ENCODE data around the gene CCDC14. TPM values are rescaled to one million over a fixed set of nuclear protein-coding genes. Genes with fewer than 3 reads are reported as not detected.

The CCDC14 gene
- total RNA-seq, 1 experiment from 2014 or later = 62.5 TPM

DNA sequence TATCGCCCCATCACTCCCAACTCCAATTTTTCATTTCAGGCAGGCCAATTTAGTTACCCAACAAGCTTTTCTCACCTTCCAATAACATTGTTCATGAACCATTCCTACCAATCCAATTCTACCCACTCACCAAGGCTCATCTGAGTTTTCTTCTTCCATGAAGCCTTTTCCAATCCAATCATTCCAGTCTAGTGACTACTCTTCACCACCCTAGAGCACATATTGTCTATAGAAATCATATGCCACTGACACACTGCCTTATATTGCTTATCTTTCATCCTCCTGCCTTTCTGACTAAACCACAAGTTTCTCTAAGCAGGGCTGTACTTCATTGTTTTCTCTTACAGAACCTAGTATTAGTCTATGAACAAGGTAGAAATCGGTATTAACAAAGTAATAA lies 11.4 kb downstream of the CCDC14 start:
- H3K27ac Mint-ChIP-seq = no peak overlapping the region
- no peaks in the 10 kb centered on the region for H3K27me3 ChIP-seq (ENCODE audit: insufficient read depth, low read length)
- H2BK5ac ChIP-seq (ENCODE audit: insufficient read length, low read length) = no peak overlapping the region
- H2BK20ac ChIP-seq (ENCODE audit: low read depth, low read length, poor library complexity, severe bottlenecking) = no peak overlapping the region
- H3K36me3 Mint-ChIP-seq (ENCODE audit: insufficient read depth in 1 of 3, low read depth in 3 of 3) = peaks cover 10 to 69% (median 54%) of the 10 kb centered on the region in 3 experiments; a peak in 5 of 7 replicates
- no peaks in the 10 kb centered on the region for H3K27me3 Mint-ChIP-seq (ENCODE audit: low read depth)
- H4K91ac ChIP-seq (ENCODE audit: insufficient read length, low read depth, low read length) = no peak overlapping the region
- H4K8ac ChIP-seq (replicated peaks; ENCODE audit: insufficient read length, low read depth, low read length) = no peak overlapping the region
- H3T11ph ChIP-seq (ENCODE audit: low read length) = no peak overlapping the region
- DNase-seq = no peak
- H3K18ac ChIP-seq (ENCODE audit: insufficient read length, low read depth, low read length) = no peak overlapping the region
- WGBS (ENCODE audit: extremely low coverage, insufficient read length, low lambda C conversion rate) = 100% methylated on average over 1 of the region's 2 CpGs
- H3K9ac ChIP-seq (ENCODE audit: extremely low read depth, insufficient read length, low read length) = no peak overlapping the region
- H4K5ac ChIP-seq (ENCODE audit: insufficient read length, low read depth, low read length) = no peak overlapping the region
- no peak overlapping the region for H3K23ac ChIP-seq (ENCODE audit: insufficient read length, low read depth, low read length)
- no peak overlapping the region for H2BK12ac ChIP-seq (ENCODE audit: insufficient read length, low read depth, low read length)
- H2AK5ac ChIP-seq (ENCODE audit: insufficient read length, low read length) = no peak overlapping the region
- H2BK120ac ChIP-seq (ENCODE audit: low read depth, low read length, poor library complexity, severe bottlenecking) = no peak overlapping the region
- no peaks in the 10 kb centered on the region for H3K4me1 Mint-ChIP-seq
- H3K4me2 ChIP-seq (ENCODE audit: insufficient read depth, insufficient read length, low read length) = no peak overlapping the region
- no peak overlapping the region for H3K4me3 Mint-ChIP-seq
- H3K79me1 ChIP-seq (ENCODE audit: insufficient read depth, low read depth, low read length, poor library complexity, severe bottlenecking) = no peaks in the 10 kb centered on the region
- H3K27ac ChIP-seq (ENCODE audit: insufficient read length, low read depth, low read length) = no peak overlapping the region
- H3K14ac ChIP-seq (ENCODE audit: insufficient read depth, low read length) = no peak overlapping the region
- no peaks in the 10 kb centered on the region for H3K79me2 ChIP-seq (ENCODE audit: insufficient read depth, low read length)
- no peaks in the 10 kb centered on the region for H3K23me2 ChIP-seq (ENCODE audit: insufficient read length, low read depth, low read length, poor library complexity, severe bottlenecking)
- no peaks in the 10 kb centered on the region for H3K9me3 ChIP-seq (ENCODE audit: control insufficient read depth, low read depth, low read length)
- no peak for TF ChIP-seq CTCF (conservative IDR thresholded peaks at IDR 0.05)
- H4K20me1 ChIP-seq (ENCODE audit: control insufficient read depth, insufficient read depth, insufficient read length) = no peaks in the 10 kb centered on the region
- H3K4ac ChIP-seq (ENCODE audit: low read depth, low read length) = no peak overlapping the region
- H3K56ac ChIP-seq (ENCODE audit: insufficient read length, low read depth, low read length) = no peak overlapping the region
- H2AFZ ChIP-seq (ENCODE audit: low read length) = no peak overlapping the region
- no peaks in the 10 kb centered on the region for H3K9me3 Mint-ChIP-seq
- H2BK15ac ChIP-seq (ENCODE audit: low read depth, low read length) = no peak overlapping the region
- H3K4me1 ChIP-seq (ENCODE audit: insufficient read depth, low read length) = no peaks in the 10 kb centered on the region

Data from H9 (cell line).